ENCODE results near the gene SLC35B3. TPM values are rescaled to one million over a fixed set of nuclear protein-coding genes. Genes with fewer than 3 reads are reported as not detected.

SLC35B3 gene
- total RNA-seq, 4 donors from 2014 or later, result 2.4 to 34.7 (median 19.6) TPM

DNA sequence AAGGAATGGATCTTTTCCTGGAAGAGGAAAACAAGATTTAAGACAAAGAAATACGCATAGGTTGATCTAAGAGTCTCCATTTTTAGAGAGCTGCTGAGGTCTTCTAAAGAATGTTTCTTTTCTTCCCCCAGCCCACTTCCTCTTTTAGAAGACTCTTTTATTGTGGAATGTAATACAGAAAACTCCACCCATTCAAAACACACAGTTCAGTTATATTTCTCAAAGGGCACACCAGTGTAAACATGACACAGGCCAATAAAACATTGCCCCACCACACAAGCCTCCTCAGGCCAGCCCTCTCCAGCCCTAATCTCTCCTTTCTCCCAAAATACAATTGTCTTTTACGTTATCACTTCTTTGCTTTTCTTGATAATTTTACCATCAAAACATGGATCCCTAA is 42.8 kb downstream of the SLC35B3 start:
- in situ Hi-C loops (cut with MboI; ENCODE audit: low pct_ligation_motif_present in 1 of 4, low pct_unique_long_range_greater_than_20kb in 1 of 4, low sequenced_read_pairs in 3 of 4), result no loop called here
- 54 to 57% methylated on average over 2 of the region's 2 CpGs for WGBS, 2 donors (ENCODE audit: low coverage in 1 of 2)
- Histone ChIP-seq H3K27ac (peak overlapping the region in 3 of 4 donors; percentile 57 to 70 (median 64)), H3K36me3 (no peaks in the 10 kb centered on the region), H3K27me3 (no peaks in the 10 kb centered on the region), H3K9me3 (no peaks in the 10 kb centered on the region), H3K4me3 (no peak overlapping the region), H3K4me1 (peaks cover 0 to 28% (median 10%) of the 10 kb centered on the region in 4 donors)
- peak; percentile 45 for DNase-seq
- intact Hi-C loops (cut with DNase I; ENCODE audit: low total_unique reads), result no loop called here
- TF ChIP-seq, protein P1, sequence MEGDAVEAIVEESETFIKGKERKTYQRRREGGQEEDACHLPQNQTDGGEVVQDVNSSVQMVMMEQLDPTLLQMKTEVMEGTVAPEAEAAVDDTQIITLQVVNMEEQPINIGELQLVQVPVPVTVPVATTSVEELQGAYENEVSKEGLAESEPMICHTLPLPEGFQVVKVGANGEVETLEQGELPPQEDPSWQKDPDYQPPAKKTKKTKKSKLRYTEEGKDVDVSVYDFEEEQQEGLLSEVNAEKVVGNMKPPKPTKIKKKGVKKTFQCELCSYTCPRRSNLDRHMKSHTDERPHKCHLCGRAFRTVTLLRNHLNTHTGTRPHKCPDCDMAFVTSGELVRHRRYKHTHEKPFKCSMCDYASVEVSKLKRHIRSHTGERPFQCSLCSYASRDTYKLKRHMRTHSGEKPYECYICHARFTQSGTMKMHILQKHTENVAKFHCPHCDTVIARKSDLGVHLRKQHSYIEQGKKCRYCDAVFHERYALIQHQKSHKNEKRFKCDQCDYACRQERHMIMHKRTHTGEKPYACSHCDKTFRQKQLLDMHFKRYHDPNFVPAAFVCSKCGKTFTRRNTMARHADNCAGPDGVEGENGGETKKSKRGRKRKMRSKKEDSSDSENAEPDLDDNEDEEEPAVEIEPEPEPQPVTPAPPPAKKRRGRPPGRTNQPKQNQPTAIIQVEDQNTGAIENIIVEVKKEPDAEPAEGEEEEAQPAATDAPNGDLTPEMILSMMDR (IDR thresholded peaks at IDR 0.05), result no peak
- TF ChIP-seq EP300 (IDR thresholded peaks at IDR 0.05; ENCODE audit: low read depth), result peak; percentile 18

DNA sequence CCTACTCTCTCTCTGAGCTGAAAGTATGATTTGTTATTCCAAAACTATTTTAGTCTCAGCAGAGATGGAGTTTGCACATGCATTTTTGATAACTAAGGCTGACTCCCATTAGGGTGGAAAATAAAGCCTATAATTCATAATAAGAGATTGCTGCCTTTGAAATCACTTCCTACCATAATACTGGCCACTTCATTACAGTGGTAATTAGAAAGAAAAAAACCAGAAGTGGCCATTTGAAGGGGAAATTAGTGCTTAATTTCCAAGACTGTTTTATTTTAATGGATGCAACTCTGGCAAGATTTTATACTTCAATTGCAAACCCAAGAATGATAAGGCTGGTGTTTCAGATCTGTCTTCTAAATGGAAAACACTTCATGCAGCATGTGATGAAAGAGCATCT is 43.4 kb downstream of the SLC35B3 start:
- TF ChIP-seq EP300 (IDR thresholded peaks at IDR 0.05; ENCODE audit: low read depth) (no peak), POLR2A (IDR thresholded peaks at IDR 0.05) (no peak), POLR2AphosphoS5 (IDR thresholded peaks at IDR 0.05) (no peak)
- TF ChIP-seq, protein P1 (IDR thresholded peaks at IDR 0.05), result no peak
- peak overlapping the region in 3 of 4 donors; percentile 57 to 70 (median 64) for H3K27ac ChIP-seq
- in situ Hi-C loops (cut with MboI; ENCODE audit: low pct_ligation_motif_present in 1 of 4, low pct_unique_long_range_greater_than_20kb in 1 of 4, low sequenced_read_pairs in 3 of 4), result no loop called here
- no peaks in the 10 kb centered on the region for H3K36me3 ChIP-seq
- intact Hi-C loops (cut with DNase I; ENCODE audit: low total_unique reads), result no loop called here
- no peaks in the 10 kb centered on the region for H3K27me3 ChIP-seq
- DNase-seq, result no peak
- no peak overlapping the region for H3K4me3 ChIP-seq
- peaks cover 0 to 28% (median 10%) of the 10 kb centered on the region in 4 donors for H3K4me1 ChIP-seq
- no peaks in the 10 kb centered on the region for H3K9me3 ChIP-seq

DNA sequence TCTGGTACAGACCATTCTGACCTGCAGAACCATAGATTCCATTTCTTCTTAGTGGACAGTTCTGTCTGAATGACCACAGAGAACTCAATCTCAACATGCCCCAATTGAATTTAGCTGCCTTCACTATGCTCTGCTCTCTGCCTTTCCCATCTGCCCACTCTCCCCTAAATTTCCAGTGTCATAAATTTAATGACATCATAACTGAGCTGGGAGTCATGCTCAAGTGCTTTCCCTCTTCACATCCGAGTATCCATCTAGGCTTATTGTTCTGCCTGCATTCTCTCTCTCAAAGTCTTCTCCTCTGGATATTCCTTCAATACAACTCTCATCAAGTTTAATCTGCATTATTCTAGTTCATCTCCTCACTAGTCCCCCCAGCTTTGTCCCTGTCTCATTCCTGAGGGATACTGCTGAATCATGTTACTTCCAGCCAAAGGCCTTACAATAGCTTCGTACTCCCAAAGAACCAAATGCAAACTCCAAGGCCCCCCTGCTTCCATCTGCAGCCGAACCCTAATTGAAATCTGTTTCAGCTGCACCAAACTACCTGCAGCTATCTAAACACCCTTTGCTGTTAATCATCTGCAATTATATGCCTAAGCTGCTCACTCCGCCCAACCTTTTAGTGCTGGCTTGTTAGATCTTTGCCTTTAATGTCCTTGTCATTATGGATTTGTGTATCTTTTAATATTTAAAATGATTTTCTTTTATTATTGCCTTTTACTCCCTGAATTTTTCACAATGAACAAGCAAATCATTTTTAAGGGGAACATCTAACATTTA is 46.1 kb downstream of the SLC35B3 start:
- Histone ChIP-seq H3K4me3 (no peak overlapping the region), H3K27ac (peak overlapping the region in 2 of 4 donors; percentile 16 to 47), H3K4me1 (peaks cover 0 to 28% (median 10%) of the 10 kb centered on the region in 4 donors), H3K36me3 (no peaks in the 10 kb centered on the region), H3K9me3 (no peaks in the 10 kb centered on the region), H3K27me3 (no peaks in the 10 kb centered on the region)
- 38 to 42% methylated on average over 3 to 4 of the region's 4 CpGs for WGBS, 2 donors (ENCODE audit: low coverage in 1 of 2)
- intact Hi-C loops (cut with DNase I; ENCODE audit: low total_unique reads) (no loop called here), in situ Hi-C loops (cut with MboI; ENCODE audit: low pct_ligation_motif_present in 1 of 4, low pct_unique_long_range_greater_than_20kb in 1 of 4, low sequenced_read_pairs in 3 of 4) (no loop called here)
- no peak for TF ChIP-seq EP300 (IDR thresholded peaks at IDR 0.05; ENCODE audit: low read depth)
- no peak for TF ChIP-seq POLR2AphosphoS5 (IDR thresholded peaks at IDR 0.05)
- TF ChIP-seq, protein P1 (IDR thresholded peaks at IDR 0.05), result no peak
- no peak for TF ChIP-seq POLR2A (IDR thresholded peaks at IDR 0.05)
- peak; percentile 18 for DNase-seq

DNA sequence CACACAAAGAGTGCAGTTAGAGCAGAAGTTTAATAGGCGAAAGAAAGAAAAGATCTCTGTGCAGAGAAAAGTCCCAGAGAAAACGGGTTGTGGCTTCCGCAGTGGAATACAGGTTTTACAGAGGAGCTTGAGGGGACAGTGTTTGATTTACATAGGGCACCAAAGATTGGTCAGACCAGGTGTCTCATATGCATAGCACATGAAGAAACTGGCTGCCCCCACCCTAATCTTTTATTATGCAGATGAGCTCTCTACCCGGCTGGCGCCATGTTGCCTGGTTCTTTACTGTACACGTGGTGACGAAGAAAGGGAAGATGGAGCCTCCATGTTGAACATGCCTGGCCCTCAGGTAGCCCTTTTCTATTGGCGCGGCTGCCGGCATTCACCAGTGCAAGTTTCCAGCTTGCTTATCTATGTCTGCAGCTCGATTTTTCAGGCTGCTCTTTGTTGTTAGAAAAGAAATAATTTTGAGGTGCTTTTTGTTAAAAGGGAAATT is 47.4 kb downstream of the SLC35B3 start:
- Histone ChIP-seq H3K36me3 (no peaks in the 10 kb centered on the region), H3K4me3 (no peak overlapping the region), H3K27me3 (no peaks in the 10 kb centered on the region), H3K4me1 (peaks cover 0 to 21% (median 6%) of the 10 kb centered on the region in 4 donors), H3K27ac (no peak overlapping the region), H3K9me3 (no peaks in the 10 kb centered on the region)
- in situ Hi-C loops (cut with MboI; ENCODE audit: low pct_ligation_motif_present in 1 of 4, low pct_unique_long_range_greater_than_20kb in 1 of 4, low sequenced_read_pairs in 3 of 4), result no loop called here
- TF ChIP-seq EP300 (IDR thresholded peaks at IDR 0.05; ENCODE audit: low read depth) (no peak), POLR2A (IDR thresholded peaks at IDR 0.05) (no peak), POLR2AphosphoS5 (IDR thresholded peaks at IDR 0.05) (no peak)
- TF ChIP-seq, protein P1 (IDR thresholded peaks at IDR 0.05), result no peak
- intact Hi-C loops (cut with DNase I; ENCODE audit: low total_unique reads), result no loop called here
- DNase-seq, result no peak
- WGBS, 2 donors (ENCODE audit: low coverage in 1 of 2), result 83 to 100% methylated on average over 3 to 11 of the region's 11 CpGs

All from transverse colon (tissue), 4 donors.